SK-N-SH treated with all-trans-retinoic acid at 6 μM for 48 hours (cell line): ENCODE results near the gene SLC16A12.

Experiments used
- ATAC-seq: fragments of 200-7000 bp; cut with Tn5 transposase; 3 replicates; pipeline ENCODE4 v1.9.1; 2020; ENCODE audit warnings: mild to moderate bottlenecking, moderate library complexity
- ARNTL ChIP-seq: fragments of 450-650 bp; formaldehyde crosslinking; IDR thresholded peaks from 2 replicates; pipeline ENCODE4 v1.5.0; 2020; ENCODE audit warnings: low read depth, mild to moderate bottlenecking, moderate library complexity, borderline replicate concordance
- BACH2 ChIP-seq: fragments of 250-450 bp; sonication (Bioruptor Pico); IDR thresholded peaks from 2 replicates; pipeline ENCODE4 v1.9.0; 2021; ENCODE audit warnings: mild to moderate bottlenecking, borderline replicate concordance
- ESRRG ChIP-seq: fragments of 250-450 bp; sonication (Bioruptor Pico); IDR thresholded peaks from 2 replicates; pipeline ENCODE4 v1.6.1; 2021; ENCODE audit warnings: mild to moderate bottlenecking
- GLIS3 ChIP-seq: fragments of 250-450 bp; sonication (Bioruptor Pico); IDR thresholded peaks from 2 replicates; pipeline ENCODE4 v1.5.0; 2020; ENCODE audit warnings: mild to moderate bottlenecking, moderate library complexity
- ISL1 ChIP-seq: fragments of 250-450 bp; sonication (Bioruptor Pico); IDR thresholded peaks from 2 replicates; pipeline ENCODE4 v2.1.2; 2022; ENCODE audit warnings: mild to moderate bottlenecking, moderate library complexity
- OSR1 ChIP-seq: fragments of 250-450 bp; sonication (Bioruptor Pico); IDR thresholded peaks from 2 replicates; pipeline ENCODE4 v1.8.0; 2022; ENCODE audit warnings: moderate library complexity, mild to moderate bottlenecking, inconsistent platforms
- RARB ChIP-seq: fragments of 250-450 bp; sonication (Bioruptor Pico); IDR thresholded peaks from 2 replicates; pipeline ENCODE4 v1.8.0; 2021; ENCODE audit warnings: mild to moderate bottlenecking, moderate library complexity
- SNAI2 ChIP-seq: fragments of 250-450 bp; sonication (Bioruptor Pico); IDR thresholded peaks from 2 replicates; pipeline ENCODE4 v1.5.0; 2020; ENCODE audit warnings: mild to moderate bottlenecking, moderate library complexity
- TCF4 ChIP-seq: fragments of 250-450 bp; sonication (Bioruptor Pico); IDR thresholded peaks from 2 replicates; pipeline ENCODE4 v1.8.0; 2021; ENCODE audit warnings: mild to moderate bottlenecking, moderate library complexity, borderline replicate concordance
- TOX ChIP-seq: fragments of 250-450 bp; sonication (Bioruptor Pico); IDR thresholded peaks from 2 replicates; pipeline ENCODE4 v1.8.0; 2021; ENCODE audit warnings: mild to moderate bottlenecking, moderate library complexity, borderline replicate concordance
- ZC3H10 ChIP-seq: fragments of 250-450 bp; sonication (Bioruptor Pico); IDR thresholded peaks from 2 replicates; pipeline ENCODE4 v1.5.1; 2021; ENCODE audit warnings: mild to moderate bottlenecking, moderate library complexity
- ZFP3 ChIP-seq: fragments of 250-450 bp; sonication (Bioruptor Pico); IDR thresholded peaks from 2 replicates; pipeline ENCODE4 v1.5.0; 2020; ENCODE audit warnings: mild to moderate bottlenecking, moderate library complexity
- ZFP30 ChIP-seq: fragments of 450-650 bp; formaldehyde crosslinking; IDR thresholded peaks from 2 replicates; pipeline ENCODE4 v1.5.0; 2022; ENCODE audit warnings: mild to moderate bottlenecking, moderate library complexity
- ZNF565 ChIP-seq: fragments of 450-650 bp; formaldehyde crosslinking; conservative IDR thresholded peaks from 2 replicates; pipeline ENCODE4 v1.5.0; 2020; ENCODE audit warnings: low read depth, mild to moderate bottlenecking, moderate library complexity
- ZNF70 ChIP-seq: fragments of 450-650 bp; formaldehyde crosslinking; IDR thresholded peaks from 2 replicates; pipeline ENCODE4 v1.5.0; 2020; ENCODE audit warnings: mild to moderate bottlenecking, moderate library complexity
- ZNF8 ChIP-seq: fragments of 450-650 bp; formaldehyde crosslinking; IDR thresholded peaks from 2 replicates; pipeline ENCODE4 v1.5.0; 2020; ENCODE audit warnings: mild to moderate bottlenecking, moderate library complexity
- TF ChIP-seq, protein P1 (sequence below): fragments of 250-450 bp; sonication (Bioruptor Pico); IDR thresholded peaks from 2 replicates; pipeline ENCODE4 v1.5.1; 2021; ENCODE audit warnings: mild to moderate bottlenecking, moderate library complexity
- TF ChIP-seq, protein P2 (sequence below): fragments of 250-450 bp; sonication (Bioruptor Pico); IDR thresholded peaks from 2 replicates; pipeline ENCODE4 v1.8.0; 2021; ENCODE audit warnings: low read depth, mild to moderate bottlenecking, moderate library complexity, borderline replicate concordance
- TF ChIP-seq, protein P3 (sequence below): fragments of 250-450 bp; sonication (Bioruptor Pico); IDR thresholded peaks from 2 replicates; pipeline ENCODE4 v1.5.0; 2020; ENCODE audit warnings: mild to moderate bottlenecking, moderate library complexity
- TF ChIP-seq, protein P4 (sequence below): fragments of 250-450 bp; sonication (Bioruptor Pico); IDR thresholded peaks from 2 replicates; pipeline ENCODE4 v1.8.0; 2020; ENCODE audit warnings: mild to moderate bottlenecking, moderate library complexity, borderline replicate concordance
- TF ChIP-seq, protein P5 (sequence below): fragments of 250-450 bp; sonication (Bioruptor Pico); IDR thresholded peaks from 2 replicates; pipeline ENCODE4 v1.5.1; 2020; ENCODE audit warnings: low read depth, mild to moderate bottlenecking, moderate library complexity

The SLC16A12 gene

DNA sequence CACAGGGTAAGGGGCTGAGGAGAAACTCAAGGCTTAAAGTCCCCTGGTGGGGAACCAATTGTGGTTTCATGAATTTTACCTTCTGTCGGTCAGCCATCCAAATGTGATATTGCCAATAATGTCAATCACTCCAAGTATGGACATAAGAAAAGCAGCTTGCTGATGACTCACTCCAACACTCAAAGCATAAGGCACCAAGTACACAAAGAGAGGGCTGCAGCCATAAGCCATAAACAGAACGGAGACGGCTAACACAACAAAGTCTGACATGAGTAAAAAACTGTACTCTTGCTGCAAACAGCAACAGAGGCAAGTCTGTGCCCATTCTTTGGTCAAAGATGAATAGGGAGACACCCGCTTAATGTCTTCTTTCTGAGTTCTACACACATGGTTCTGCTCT, 96.9 kb downstream of the SLC16A12 start:
- ATAC-seq: no peak
- no peak for TF ChIP-seq ESRRG (CRISPR knock-in tag)
- no peak for TF ChIP-seq ZNF565 (CRISPR knock-in tag)
- TF ChIP-seq TCF4 (CRISPR knock-in tag): no peak
- no peak for TF ChIP-seq ZC3H10
- TF ChIP-seq, protein P1, sequence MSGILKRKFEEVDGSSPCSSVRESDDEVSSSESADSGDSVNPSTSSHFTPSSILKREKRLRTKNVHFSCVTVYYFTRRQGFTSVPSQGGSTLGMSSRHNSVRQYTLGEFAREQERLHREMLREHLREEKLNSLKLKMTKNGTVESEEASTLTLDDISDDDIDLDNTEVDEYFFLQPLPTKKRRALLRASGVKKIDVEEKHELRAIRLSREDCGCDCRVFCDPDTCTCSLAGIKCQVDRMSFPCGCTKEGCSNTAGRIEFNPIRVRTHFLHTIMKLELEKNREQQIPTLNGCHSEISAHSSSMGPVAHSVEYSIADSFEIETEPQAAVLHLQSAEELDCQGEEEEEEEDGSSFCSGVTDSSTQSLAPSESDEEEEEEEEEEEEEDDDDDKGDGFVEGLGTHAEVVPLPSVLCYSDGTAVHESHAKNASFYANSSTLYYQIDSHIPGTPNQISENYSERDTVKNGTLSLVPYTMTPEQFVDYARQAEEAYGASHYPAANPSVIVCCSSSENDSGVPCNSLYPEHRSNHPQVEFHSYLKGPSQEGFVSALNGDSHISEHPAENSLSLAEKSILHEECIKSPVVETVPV: no peak
- no peak for TF ChIP-seq ZFP30 (CRISPR knock-in tag)
- TF ChIP-seq ISL1 (CRISPR knock-in tag): no peak
- TF ChIP-seq, all 23 proteins: peak for 0

DNA sequence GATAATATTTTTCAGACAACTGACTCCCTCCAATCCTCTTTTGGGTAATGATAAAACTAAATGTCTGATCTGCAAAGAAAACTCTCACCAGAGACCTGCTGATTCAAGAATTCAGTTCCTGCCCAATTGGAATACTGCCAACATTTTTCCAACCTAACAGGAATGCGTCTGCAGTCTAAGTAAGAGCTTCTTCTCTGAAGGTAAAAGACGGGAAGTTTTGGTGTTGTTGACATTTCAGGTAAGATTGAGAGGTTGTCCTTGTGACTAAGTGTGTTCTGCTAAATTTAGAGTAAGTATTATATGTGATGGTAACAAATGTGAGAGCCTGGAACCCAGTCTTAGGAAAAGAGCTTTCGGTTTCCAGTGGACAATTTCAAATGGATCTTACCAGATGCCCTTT, 103.4 kb downstream of the SLC16A12 start:
- TF ChIP-seq ISL1 (CRISPR knock-in tag) (peak; percentile 54), OSR1 (CRISPR knock-in tag) (no peak)
- TF ChIP-seq, all 23 proteins: peak for 1
- peak; percentile 60 for ATAC-seq

DNA sequence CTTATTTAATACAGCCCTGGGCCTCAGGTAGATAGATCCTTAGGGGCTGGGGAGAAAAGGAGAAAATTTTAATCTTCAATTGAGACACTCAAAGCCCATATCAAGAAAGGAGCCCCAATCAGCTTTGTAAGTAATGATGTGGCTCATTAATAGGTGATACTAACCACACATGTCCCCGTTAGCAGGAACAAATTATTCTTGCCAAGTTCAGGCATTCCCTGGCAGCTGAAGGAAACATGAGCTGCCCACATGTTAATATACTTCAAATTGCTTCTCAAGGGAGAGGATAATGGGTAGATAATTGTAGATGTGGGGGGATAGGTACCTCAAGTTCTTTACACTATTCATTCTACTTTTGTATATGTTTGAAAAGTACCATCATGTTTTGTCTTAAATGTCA, 106.5 kb downstream of the SLC16A12 start:
- no peak for ATAC-seq
- no peak for TF ChIP-seq GLIS3 (CRISPR knock-in tag)
- no peak for TF ChIP-seq ZFP3 (CRISPR knock-in tag)
- TF ChIP-seq TOX: no peak
- TF ChIP-seq OSR1 (CRISPR knock-in tag): no peak
- TF ChIP-seq, protein P2, sequence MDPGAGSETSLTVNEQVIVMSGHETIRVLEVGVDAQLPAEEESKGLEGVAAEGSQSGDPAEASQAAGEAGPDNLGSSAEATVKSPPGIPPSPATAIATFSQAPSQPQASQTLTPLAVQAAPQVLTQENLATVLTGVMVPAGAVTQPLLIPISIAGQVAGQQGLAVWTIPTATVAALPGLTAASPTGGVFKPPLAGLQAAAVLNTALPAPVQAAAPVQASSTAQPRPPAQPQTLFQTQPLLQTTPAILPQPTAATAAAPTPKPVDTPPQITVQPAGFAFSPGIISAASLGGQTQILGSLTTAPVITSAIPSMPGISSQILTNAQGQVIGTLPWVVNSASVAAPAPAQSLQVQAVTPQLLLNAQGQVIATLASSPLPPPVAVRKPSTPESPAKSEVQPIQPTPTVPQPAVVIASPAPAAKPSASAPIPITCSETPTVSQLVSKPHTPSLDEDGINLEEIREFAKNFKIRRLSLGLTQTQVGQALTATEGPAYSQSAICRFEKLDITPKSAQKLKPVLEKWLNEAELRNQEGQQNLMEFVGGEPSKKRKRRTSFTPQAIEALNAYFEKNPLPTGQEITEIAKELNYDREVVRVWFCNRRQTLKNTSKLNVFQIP (CRISPR knock-in tag): no peak

DNA sequence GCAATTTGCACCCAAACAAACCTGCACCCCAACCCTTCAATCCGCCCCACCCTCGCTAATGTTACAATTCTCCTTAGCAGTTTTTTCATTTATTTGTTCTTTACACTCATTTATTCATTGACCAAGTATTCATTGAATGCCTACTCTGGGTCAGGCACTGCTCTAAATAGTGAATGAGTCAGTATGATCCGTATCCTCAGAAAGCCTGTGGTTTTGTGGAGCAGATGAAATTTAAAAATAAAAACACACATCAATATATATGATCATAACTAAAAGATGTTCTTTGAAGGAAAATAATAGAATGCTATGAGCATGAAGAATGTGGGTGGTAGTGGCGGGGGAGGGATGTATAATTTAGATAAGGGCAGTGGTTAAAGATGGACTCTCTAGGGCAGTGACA, 107.8 kb downstream of the SLC16A12 start:
- ATAC-seq: peak; percentile 79
- TF ChIP-seq TOX: no peak
- no peak for TF ChIP-seq BACH2
- TF ChIP-seq OSR1 (CRISPR knock-in tag): no peak
- TF ChIP-seq ZC3H10: no peak
- TF ChIP-seq ZFP3 (CRISPR knock-in tag): no peak
- TF ChIP-seq ZNF8: no peak
- TF ChIP-seq, protein P2 (CRISPR knock-in tag): no peak
- no peak for TF ChIP-seq RARB (CRISPR knock-in tag)
- TF ChIP-seq ISL1 (CRISPR knock-in tag): no peak
- TF ChIP-seq, protein P3, sequence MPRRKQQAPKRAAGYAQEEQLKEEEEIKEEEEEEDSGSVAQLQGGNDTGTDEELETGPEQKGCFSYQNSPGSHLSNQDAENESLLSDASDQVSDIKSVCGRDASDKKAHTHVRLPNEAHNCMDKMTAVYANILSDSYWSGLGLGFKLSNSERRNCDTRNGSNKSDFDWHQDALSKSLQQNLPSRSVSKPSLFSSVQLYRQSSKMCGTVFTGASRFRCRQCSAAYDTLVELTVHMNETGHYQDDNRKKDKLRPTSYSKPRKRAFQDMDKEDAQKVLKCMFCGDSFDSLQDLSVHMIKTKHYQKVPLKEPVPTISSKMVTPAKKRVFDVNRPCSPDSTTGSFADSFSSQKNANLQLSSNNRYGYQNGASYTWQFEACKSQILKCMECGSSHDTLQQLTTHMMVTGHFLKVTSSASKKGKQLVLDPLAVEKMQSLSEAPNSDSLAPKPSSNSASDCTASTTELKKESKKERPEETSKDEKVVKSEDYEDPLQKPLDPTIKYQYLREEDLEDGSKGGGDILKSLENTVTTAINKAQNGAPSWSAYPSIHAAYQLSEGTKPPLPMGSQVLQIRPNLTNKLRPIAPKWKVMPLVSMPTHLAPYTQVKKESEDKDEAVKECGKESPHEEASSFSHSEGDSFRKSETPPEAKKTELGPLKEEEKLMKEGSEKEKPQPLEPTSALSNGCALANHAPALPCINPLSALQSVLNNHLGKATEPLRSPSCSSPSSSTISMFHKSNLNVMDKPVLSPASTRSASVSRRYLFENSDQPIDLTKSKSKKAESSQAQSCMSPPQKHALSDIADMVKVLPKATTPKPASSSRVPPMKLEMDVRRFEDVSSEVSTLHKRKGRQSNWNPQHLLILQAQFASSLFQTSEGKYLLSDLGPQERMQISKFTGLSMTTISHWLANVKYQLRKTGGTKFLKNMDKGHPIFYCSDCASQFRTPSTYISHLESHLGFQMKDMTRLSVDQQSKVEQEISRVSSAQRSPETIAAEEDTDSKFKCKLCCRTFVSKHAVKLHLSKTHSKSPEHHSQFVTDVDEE: no peak
- TF ChIP-seq ZFP30 (CRISPR knock-in tag): no peak
- TF ChIP-seq ZNF70 (CRISPR knock-in tag): no peak
- no peak for TF ChIP-seq GLIS3 (CRISPR knock-in tag)
- TF ChIP-seq, protein P4, sequence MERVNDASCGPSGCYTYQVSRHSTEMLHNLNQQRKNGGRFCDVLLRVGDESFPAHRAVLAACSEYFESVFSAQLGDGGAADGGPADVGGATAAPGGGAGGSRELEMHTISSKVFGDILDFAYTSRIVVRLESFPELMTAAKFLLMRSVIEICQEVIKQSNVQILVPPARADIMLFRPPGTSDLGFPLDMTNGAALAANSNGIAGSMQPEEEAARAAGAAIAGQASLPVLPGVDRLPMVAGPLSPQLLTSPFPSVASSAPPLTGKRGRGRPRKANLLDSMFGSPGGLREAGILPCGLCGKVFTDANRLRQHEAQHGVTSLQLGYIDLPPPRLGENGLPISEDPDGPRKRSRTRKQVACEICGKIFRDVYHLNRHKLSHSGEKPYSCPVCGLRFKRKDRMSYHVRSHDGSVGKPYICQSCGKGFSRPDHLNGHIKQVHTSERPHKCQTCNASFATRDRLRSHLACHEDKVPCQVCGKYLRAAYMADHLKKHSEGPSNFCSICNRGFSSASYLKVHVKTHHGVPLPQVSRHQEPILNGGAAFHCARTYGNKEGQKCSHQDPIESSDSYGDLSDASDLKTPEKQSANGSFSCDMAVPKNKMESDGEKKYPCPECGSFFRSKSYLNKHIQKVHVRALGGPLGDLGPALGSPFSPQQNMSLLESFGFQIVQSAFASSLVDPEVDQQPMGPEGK: no peak
- TF ChIP-seq TCF4 (CRISPR knock-in tag): no peak
- no peak for TF ChIP-seq ARNTL (CRISPR knock-in tag)
- TF ChIP-seq, protein P1: no peak
- TF ChIP-seq, protein P5, sequence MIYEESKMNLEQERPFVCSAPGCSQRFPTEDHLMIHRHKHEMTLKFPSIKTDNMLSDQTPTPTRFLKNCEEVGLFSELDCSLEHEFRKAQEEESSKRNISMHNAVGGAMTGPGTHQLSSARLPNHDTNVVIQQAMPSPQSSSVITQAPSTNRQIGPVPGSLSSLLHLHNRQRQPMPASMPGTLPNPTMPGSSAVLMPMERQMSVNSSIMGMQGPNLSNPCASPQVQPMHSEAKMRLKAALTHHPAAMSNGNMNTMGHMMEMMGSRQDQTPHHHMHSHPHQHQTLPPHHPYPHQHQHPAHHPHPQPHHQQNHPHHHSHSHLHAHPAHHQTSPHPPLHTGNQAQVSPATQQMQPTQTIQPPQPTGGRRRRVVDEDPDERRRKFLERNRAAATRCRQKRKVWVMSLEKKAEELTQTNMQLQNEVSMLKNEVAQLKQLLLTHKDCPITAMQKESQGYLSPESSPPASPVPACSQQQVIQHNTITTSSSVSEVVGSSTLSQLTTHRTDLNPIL (CRISPR knock-in tag): no peak
- TF ChIP-seq SNAI2: no peak
- TF ChIP-seq, all 23 proteins: peak for 0
